ENCODE measurements around the gene WDPCP. TPM values are rescaled to one million over a fixed set of nuclear protein-coding genes. Genes with fewer than 3 reads are reported as not detected.
A peak's percentile ranks its signal among the peaks of the same experiment; 100 is the strongest.
"Not testable (repeated sequence)": the region's sequence is repeated elsewhere in the genome, so short reads cannot be mapped to it uniquely, and the experiment has no call there.

The WDPCP gene
- total RNA-seq, 1 experiment from 2014 or later = 8.7 TPM

GRCh38 chr2:63121055-63121834, 467.0 kb downstream of the WDPCP start:
- DNase-seq (ENCODE audit: low spot score) = no peak

GRCh38 chr2:63118821-63119220, 469.5 kb downstream of the WDPCP start:
- DNase-seq (ENCODE audit: low spot score) = no peak

- no peak for DNase-seq (ENCODE audit: low spot score)
These were observed 483.8 kb downstream of the WDPCP start for GRCh38 chr2:63104482-63104881.

GRCh38 chr2:63101954-63102353, 486.3 kb downstream of the WDPCP start:
- no peak for DNase-seq (ENCODE audit: low spot score)

- no peak for DNase-seq (ENCODE audit: low spot score)
These were observed 489.2 kb downstream of the WDPCP start for GRCh38 chr2:63099032-63099431.

GRCh38 chr2:63096491-63096890, 491.8 kb downstream of the WDPCP start:
- no peak for DNase-seq (ENCODE audit: low spot score)

GRCh38 chr2:63093502-63093901, 494.8 kb downstream of the WDPCP start:
- no peak for DNase-seq (ENCODE audit: low spot score)

- no peak for DNase-seq (ENCODE audit: low spot score)
These were observed 495.4 kb downstream of the WDPCP start for GRCh38 chr2:63092857-63093256.

GRCh38 chr2:63092401-63092800, 495.9 kb downstream of the WDPCP start:
- no peak for DNase-seq (ENCODE audit: low spot score)

GRCh38 chr2:63086687-63087086, 501.6 kb downstream of the WDPCP start:
- no peak for DNase-seq (ENCODE audit: low spot score)

GRCh38 chr2:63081404-63081803, 506.9 kb downstream of the WDPCP start:
- no peak for DNase-seq (ENCODE audit: low spot score)

- DNase-seq (ENCODE audit: low spot score) = peak; percentile 4
These were observed 509.2 kb downstream of the WDPCP start for GRCh38 chr2:63078852-63079606.

GRCh38 chr2:63074399-63074798, 513.9 kb downstream of the WDPCP start:
- DNase-seq (ENCODE audit: low spot score) = not testable (repeated sequence)

GRCh38 chr2:63073994-63074393, 514.3 kb downstream of the WDPCP start:
- DNase-seq (ENCODE audit: low spot score) = no peak

- no peak for DNase-seq (ENCODE audit: low spot score)
These were observed 516.6 kb downstream of the WDPCP start for GRCh38 chr2:63071664-63072063.

Other genes with a start within 250 kb of the WDPCP start
- gene MDH1, start 486 bp upstream of the WDPCP start, total RNA-seq (2014; rRNA removed; shearing (Covaris generic)) = 418 and 440 TPM in 2 replicates

Data from A172 (cell line).